B cell (primary cell): Measurements from ENCODE around the gene CELA3B.

Source experiments
- CTCF ChIP-seq: fragments of 200-600 bp; IDR thresholded peaks from one replicate; pipeline ENCODE4 v1.8.0; 2022; ENCODE audit warnings: antibody characterized with exemption, mild to moderate bottlenecking
- EZH2 ChIP-seq: IDR thresholded peaks from 2 replicates; pipeline ENCODE4 v1.6.1; 2012; ENCODE audit warnings: borderline replicate concordance, low read depth, mild to moderate bottlenecking, moderate library complexity, low read length; ENCODE audit not compliant: insufficient read depth, poor library complexity, severe bottlenecking

GRCh38 chr1:21931171-21932093 lies 45.4 kb upstream of the CELA3B start:
- TF ChIP-seq CTCF: no peak
- TF ChIP-seq EZH2: no peak
